WTC11 (cell line): ENCODE results near the gene ZNF283. TPM values are rescaled to one million over a fixed set of nuclear protein-coding genes. Genes with fewer than 3 reads are reported as not detected.

ENCODE experiments used
- ATAC-seq: fragments of 200-7000 bp; cut with Tn5 transposase; 2 replicates; pipeline ENCODE4 v1.10.0; 2021; ENCODE audit warnings: mild to moderate bottlenecking, moderate library complexity
- CTCF ChIA-PET: fragments of 300-600 bp; sonication (Branson Sonifier 250); formaldehyde crosslinking; loops from one replicate; lab custom pipeline; 2021; ENCODE audit warnings: antibody characterized with exemption; lab: Charles Lee
- POLR2A ChIA-PET: fragments of 350-600 bp; sonication (Branson Sonifier 250); formaldehyde crosslinking; loops from one replicate; lab custom pipeline; 2021; ENCODE audit warnings: antibody characterized with exemption; lab: Charles Lee
- DNase-seq: peaks from one replicate; pipeline ENCODE4 v3.0.0; 2021; ENCODE audit warnings: low spot score
- H3K27ac Mint-ChIP-seq: 2 replicates; pipeline ENCODE4 v1.8.0; 2021; ENCODE audit warnings: mixed read lengths
- H3K27me3 Mint-ChIP-seq: 2 replicates; pipeline ENCODE4 v1.8.0; 2021; ENCODE audit warnings: low read depth, mild to moderate bottlenecking, moderate library complexity, mixed read lengths
- H3K36me3 Mint-ChIP-seq: 2 replicates; pipeline ENCODE4 v1.8.0; 2021; ENCODE audit warnings: mixed read lengths
- H3K4me1 Mint-ChIP-seq: 2 replicates; pipeline ENCODE4 v1.8.0; 2022; ENCODE audit warnings: mixed read lengths
- H3K4me3 Mint-ChIP-seq: 2 replicates; pipeline ENCODE4 v1.8.0; 2021; ENCODE audit warnings: mild to moderate bottlenecking, moderate library complexity, mixed read lengths
- H3K9me3 Mint-ChIP-seq: 2 replicates; pipeline ENCODE4 v1.8.0; 2021; ENCODE audit warnings: mixed read lengths
- AR ChIP-seq: fragments of 250-450 bp; sonication (Bioruptor Pico); IDR thresholded peaks from 2 replicates; pipeline ENCODE4 v1.9.0; 2021; ENCODE audit warnings: mild to moderate bottlenecking
- ARID4B ChIP-seq: sonication (generic); formaldehyde crosslinking; IDR thresholded peaks from 2 replicates; pipeline ENCODE4 v1.8.0; 2023; ENCODE audit warnings: missing genetic modification reagents, mild to moderate bottlenecking, borderline replicate concordance
- ELF4 ChIP-seq: sonication (generic); formaldehyde crosslinking; IDR thresholded peaks from 2 replicates; pipeline ENCODE4 v1.8.1; 2022; ENCODE audit warnings: low read depth, mild to moderate bottlenecking, moderate library complexity, missing genetic modification reagents
- GRHL2 ChIP-seq: fragments of 250-450 bp; sonication (Bioruptor Pico); IDR thresholded peaks from 2 replicates; pipeline ENCODE4 v1.8.0; 2022; ENCODE audit warnings: mild to moderate bottlenecking, moderate library complexity; ENCODE audit not compliant: insufficient replicate concordance, severe bottlenecking
- HMGA2 ChIP-seq: fragments of 250-450 bp; sonication (Bioruptor Pico); IDR thresholded peaks from 2 replicates; pipeline ENCODE4 v1.4.0; 2021; ENCODE audit warnings: mild to moderate bottlenecking, moderate library complexity
- JAZF1 ChIP-seq: fragments of 250-450 bp; sonication (Bioruptor Pico); IDR thresholded peaks from 2 replicates; pipeline ENCODE4 v1.9.0; 2021; ENCODE audit warnings: moderate library complexity, mild to moderate bottlenecking, inconsistent platforms
- MLX ChIP-seq: sonication (generic); formaldehyde crosslinking; IDR thresholded peaks from 2 replicates; pipeline ENCODE4 v1.8.1; 2023; ENCODE audit warnings: mild to moderate bottlenecking, missing genetic modification reagents, moderate library complexity
- NFATC4 ChIP-seq: fragments of 250-450 bp; sonication (Bioruptor Pico); IDR thresholded peaks from 2 replicates; pipeline ENCODE4 v1.9.0; 2021; ENCODE audit warnings: mild to moderate bottlenecking
- NFE2L1 ChIP-seq: sonication (generic); formaldehyde crosslinking; IDR thresholded peaks from 2 replicates; pipeline ENCODE4 v1.8.1; 2023; ENCODE audit warnings: missing genetic modification reagents
- NR1H2 ChIP-seq: sonication (generic); formaldehyde crosslinking; IDR thresholded peaks from 2 replicates; pipeline ENCODE4 v1.9.0; 2021; ENCODE audit warnings: mild to moderate bottlenecking, moderate library complexity, missing genetic modification reagents
- OVOL2 ChIP-seq: fragments of 250-450 bp; sonication (Bioruptor Pico); IDR thresholded peaks from 2 replicates; pipeline ENCODE4 v1.9.0; 2021; ENCODE audit warnings: mild to moderate bottlenecking, borderline replicate concordance
- PRRX2 ChIP-seq: fragments of 250-450 bp; sonication (Bioruptor Pico); IDR thresholded peaks from 2 replicates; pipeline ENCODE4 v1.8.0; 2021; ENCODE audit warnings: mild to moderate bottlenecking
- RELA ChIP-seq: sonication (generic); formaldehyde crosslinking; IDR thresholded peaks from 2 replicates; pipeline ENCODE4 v1.8.1; 2022; ENCODE audit warnings: missing genetic modification reagents, mild to moderate bottlenecking, borderline replicate concordance
- SMAD3 ChIP-seq: sonication (generic); formaldehyde crosslinking; IDR thresholded peaks from 2 replicates; pipeline ENCODE4 v1.8.0; 2022; ENCODE audit warnings: missing genetic modification reagents, mild to moderate bottlenecking, borderline replicate concordance
- SP1 ChIP-seq: sonication (generic); formaldehyde crosslinking; conservative IDR thresholded peaks from 2 replicates; pipeline ENCODE4 v1.8.1; 2022; ENCODE audit warnings: missing genetic modification reagents
- ZNF416 ChIP-seq: fragments of 250-450 bp; sonication (Bioruptor Pico); IDR thresholded peaks from 2 replicates; pipeline ENCODE4 v1.9.0; 2021; ENCODE audit warnings: mild to moderate bottlenecking, inconsistent platforms
- ZNF423 ChIP-seq: fragments of 250-450 bp; sonication (Bioruptor Pico); IDR thresholded peaks from 2 replicates; pipeline ENCODE4 v2.1.2; 2022; ENCODE audit warnings: mild to moderate bottlenecking, moderate library complexity
- ZNF671 ChIP-seq: fragments of 250-450 bp; sonication (Bioruptor Pico); IDR thresholded peaks from 2 replicates; pipeline ENCODE4 v1.8.0; 2021; ENCODE audit warnings: mild to moderate bottlenecking
- total RNA-seq: library from RNA; stranded (reverse); gene quantifications from 3 replicates; pipeline ENCODE4 v1.2.3, GENCODE V29; 2021

Gene ZNF283
- total RNA-seq, 1 experiment from 2014 or later, result 7.1 TPM

- H3K4me3 Mint-ChIP-seq, result no peak overlapping the region
- ATAC-seq (no peak), DNase-seq (no peak)
- no peaks in the 10 kb centered on the region for H3K4me1 Mint-ChIP-seq
- no peak overlapping the region for H3K27ac Mint-ChIP-seq
- ChIA-PET CTCF (no interaction called here), POLR2A (no interaction called here)
- peaks cover 5% of the 10 kb centered on the region for H3K27me3 Mint-ChIP-seq
- TF ChIP-seq SP1 (CRISPR knock-in tag) (no peak), NR1H2 (no peak), HMGA2 (CRISPR knock-in tag) (no peak), ZNF416 (no peak), GRHL2 (no peak), ELF4 (CRISPR knock-in tag) (no peak), MLX (CRISPR knock-in tag) (no peak), JAZF1 (CRISPR knock-in tag) (no peak), ZNF423 (CRISPR knock-in tag) (no peak), OVOL2 (CRISPR knock-in tag) (no peak), SMAD3 (CRISPR knock-in tag) (no peak), PRRX2 (CRISPR knock-in tag) (no peak)
- peaks cover 72% of the 10 kb centered on the region for H3K36me3 Mint-ChIP-seq
- peaks cover 77% of the 10 kb centered on the region for H3K9me3 Mint-ChIP-seq
These were observed 53.4 kb downstream of the ZNF283 start for GRCh38 chr19:43880483-43880882.

DNA sequence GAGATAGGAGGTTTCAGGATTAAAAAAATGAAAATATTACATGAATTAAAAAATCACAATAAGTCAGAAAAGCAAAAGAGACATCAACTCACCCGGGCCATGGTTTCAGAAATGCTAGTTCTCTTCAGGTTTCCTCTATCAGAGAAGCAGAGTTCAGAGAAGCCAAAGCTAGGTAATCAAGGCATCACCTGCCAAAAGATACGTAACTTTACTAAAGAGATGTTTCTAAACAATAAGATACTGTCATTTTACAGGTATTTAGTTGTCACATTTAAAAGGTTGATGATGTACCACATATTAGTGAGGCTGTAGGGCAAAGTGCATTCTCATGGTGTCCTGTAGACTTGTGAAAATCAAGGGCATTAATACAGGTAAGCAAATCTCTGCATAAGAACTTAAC lies 56.7 kb downstream of the ZNF283 start, which contains the start of gene ZNF404:
TSS of gene ZNF404 (minus strand) at position 101 of the 400 bp plus-strand sequence.
- Mint-ChIP-seq H3K36me3 (peaks cover 65% of the 10 kb centered on the region), H3K4me1 (no peaks in the 10 kb centered on the region), H3K27me3 (peaks cover 9% of the 10 kb centered on the region), H3K4me3 (no peak within 1 kb of the TSS), H3K9me3 (peaks cover 84% of the 10 kb centered on the region), H3K27ac (no peak within 1 kb of the TSS)
- ATAC-seq (no peak), DNase-seq (no peak)
- ChIA-PET CTCF (no interaction called here), POLR2A (no interaction called here)
- TF ChIP-seq NFE2L1 (no peak), ARID4B (CRISPR knock-in tag) (no peak), ZNF416 (no peak), AR (CRISPR knock-in tag) (no peak), NFATC4 (CRISPR knock-in tag) (no peak), GRHL2 (no peak), RELA (no peak), ZNF671 (no peak)
